MV-4-11 (cell line): ENCODE data around the gene DOLPP1.
A peak's percentile ranks its signal among the peaks of the same experiment; 100 is the strongest.

Source experiments
- DNase-seq: peaks from one replicate; lab custom pipeline; 2025; lab: John Stamatoyannopoulos, UW

The DOLPP1 gene

DNA sequence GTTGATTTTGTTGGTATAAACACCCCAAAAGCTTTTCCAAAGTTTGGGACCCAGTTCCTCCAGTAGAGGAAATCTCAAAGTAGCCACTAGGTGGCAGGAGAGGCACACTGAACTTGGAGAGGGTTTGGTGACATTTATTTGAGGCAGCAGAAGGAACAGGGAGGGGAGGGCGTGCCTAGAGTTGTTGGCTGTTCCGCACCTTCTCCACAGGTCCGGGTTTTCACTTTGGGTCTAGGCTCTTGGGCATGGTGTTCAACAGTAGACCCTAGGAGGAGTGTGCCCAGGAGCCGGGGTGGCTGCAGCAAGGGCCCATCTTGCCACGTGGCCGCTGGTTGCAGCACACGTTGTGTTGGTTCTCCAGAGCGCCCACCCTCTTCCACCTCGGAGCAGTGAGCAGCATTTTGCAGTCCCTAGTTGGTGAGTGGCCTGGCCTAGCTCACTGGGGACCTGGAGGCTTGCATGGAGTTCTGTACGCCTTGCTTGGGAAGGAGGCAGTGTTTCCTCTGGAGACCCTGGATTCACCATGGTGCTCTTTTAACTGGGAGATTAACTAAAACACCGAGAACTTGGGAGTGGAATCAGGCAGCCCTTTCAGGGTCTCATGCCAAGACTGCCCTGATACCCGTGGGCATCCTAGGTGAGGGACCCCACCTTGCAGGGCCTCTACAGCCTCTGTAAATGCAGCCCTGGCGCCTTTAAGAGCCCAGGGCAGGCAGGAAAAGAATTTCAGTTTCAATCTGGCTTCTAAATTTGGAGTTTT is 58.5 kb downstream of the DOLPP1 start:
- DNase-seq: peak; percentile 83

DNA sequence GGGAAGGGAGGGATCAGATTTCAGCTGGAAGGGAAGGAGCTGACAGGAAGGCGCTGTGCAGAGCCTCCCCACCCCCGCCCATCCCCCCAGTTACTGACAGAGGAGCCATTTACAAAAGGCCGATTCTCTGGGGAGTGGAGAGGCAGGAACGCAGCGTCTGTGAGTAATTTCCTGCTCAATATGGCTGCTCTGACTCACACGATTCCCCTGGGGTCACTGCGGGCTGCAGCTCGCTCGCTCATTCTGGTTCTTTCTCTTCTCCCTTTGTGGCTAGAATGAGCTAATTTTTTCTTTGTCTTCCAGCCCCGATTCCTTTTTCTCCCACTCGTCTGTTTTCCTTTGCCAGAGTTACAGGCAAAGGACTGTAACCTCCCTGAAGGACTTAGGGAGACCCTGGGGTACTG is 59.1 kb downstream of the DOLPP1 start:
- DNase-seq: peak; percentile 98
